A673 (cell line): Measurements from ENCODE around the gene RALGPS1. TPM values are rescaled to one million over a fixed set of nuclear protein-coding genes. Genes with fewer than 3 reads are reported as not detected.

Experiments used
- BruUV-seq: library from RNA; stranded (reverse); fragments of 400-500 nt; replicated peaks from 2 replicates; lab custom pipeline; 2021; lab: Mats Ljungman, UMichigan
- CTCF ChIA-PET: fragments of 300-600 bp; sonication (Branson Sonifier 250); formaldehyde crosslinking; loops from one replicate; lab custom pipeline; 2022; ENCODE audit warnings: antibody characterized with exemption; lab: Charles Lee
- POLR2A ChIA-PET: fragments of 300-600 bp; sonication (Branson Sonifier 250); formaldehyde crosslinking; loops from one replicate; lab custom pipeline; 2022; ENCODE audit warnings: antibody characterized with exemption; ENCODE audit not compliant: low non-redundant PET; lab: Charles Lee
- DNase-seq: peaks from one replicate; pipeline ENCODE4 v3.0.0-alpha.2; 2015; ENCODE audit warnings: low spot score
- H3K27ac ChIP-seq: fragments of 200-600 bp; sonication (generic); 2 replicates; pipeline ENCODE4 v1.5.1; 2016; ENCODE audit warnings: mixed run types, low read depth, mild to moderate bottlenecking, mixed read lengths, antibody characterized with exemption, low read length; ENCODE audit not compliant: poor library complexity, severe bottlenecking
- H3K27me3 ChIP-seq: fragments of 200-600 bp; sonication (generic); replicated peaks from 2 replicates; pipeline ENCODE4 v1.6.1; 2017; ENCODE audit warnings: mixed run types, low read depth, mild to moderate bottlenecking, mixed read lengths, antibody characterized with exemption, low read length; ENCODE audit not compliant: insufficient read depth, poor library complexity
- H3K36me3 ChIP-seq: fragments of 200-600 bp; sonication (generic); 2 replicates; pipeline ENCODE4 v1.6.1; 2016; ENCODE audit warnings: mixed run types, mild to moderate bottlenecking, mixed read lengths, antibody characterized with exemption, low read length; ENCODE audit not compliant: insufficient read depth, poor library complexity, severe bottlenecking
- H3K4me1 ChIP-seq: fragments of 200-600 bp; sonication (generic); 2 replicates; pipeline ENCODE4 v1.6.1; 2017; ENCODE audit warnings: mixed run types, mild to moderate bottlenecking, mixed read lengths, antibody characterized with exemption, low read length; ENCODE audit not compliant: insufficient read depth, poor library complexity, severe bottlenecking
- H3K4me3 ChIP-seq: fragments of 200-600 bp; sonication (generic); 2 replicates; pipeline ENCODE4 v1.5.1; 2016; ENCODE audit warnings: low read depth, mixed run types, mild to moderate bottlenecking, mixed read lengths, low read length; ENCODE audit not compliant: poor library complexity, severe bottlenecking
- H3K9me3 ChIP-seq: fragments of 200-600 bp; sonication (generic); 2 replicates; pipeline ENCODE4 v1.6.1; 2016; ENCODE audit warnings: mixed run types, low read depth, mild to moderate bottlenecking, mixed read lengths, antibody characterized with exemption, low read length; ENCODE audit not compliant: poor library complexity, severe bottlenecking
- EZH2 ChIP-seq: fragments of 200-600 bp; sonication (generic); IDR thresholded peaks from 2 replicates; pipeline ENCODE4 v1.6.1; 2017; ENCODE audit warnings: borderline replicate concordance, low read depth, mild to moderate bottlenecking, mixed read lengths, antibody characterized with exemption, low read length; ENCODE audit not compliant: poor library complexity, severe bottlenecking
- intact Hi-C: fragments of 100-400 bp; cut with micrococcal nuclease; formaldehyde crosslinking; loops from one replicate; pipeline ENCODE4 v1.10.0; 2022; ENCODE audit not compliant: unreplicated experiment
- total RNA-seq: library from RNA; stranded (reverse); gene quantifications from 2 replicates; pipeline ENCODE4 v1.2.3, GENCODE V29; 2021
- TF ChIP-seq, protein P1 (sequence below): fragments of 300-800, 200-600 bp; sonication (generic); conservative IDR thresholded peaks from 2 replicates; pipeline ENCODE4 v1.5.1; 2017; ENCODE audit warnings: low read depth, mild to moderate bottlenecking, antibody characterized with exemption, low read length, moderate library complexity, mixed read lengths

Gene RALGPS1
- total RNA-seq, 1 experiment from 2014 or later = 3.9 TPM

DNA sequence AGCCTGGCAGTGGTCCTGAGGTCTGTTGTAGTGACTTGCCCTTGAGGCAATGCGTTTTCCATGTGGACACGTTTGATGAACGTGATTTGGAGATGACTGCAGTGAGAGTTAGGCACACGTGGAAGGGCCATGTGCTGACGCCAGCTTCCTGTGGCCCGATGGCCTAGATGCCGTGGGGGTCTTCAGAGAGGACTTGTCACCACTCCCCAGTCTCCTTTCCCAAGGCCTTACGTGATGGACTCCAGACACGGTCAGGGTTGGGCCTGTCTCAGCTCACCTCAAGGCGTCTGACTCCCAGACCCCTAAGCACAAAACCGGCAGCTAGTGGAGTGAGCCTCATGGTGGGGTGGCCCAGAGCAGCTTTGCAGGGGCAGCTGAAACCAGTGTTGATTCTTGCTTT, 115.0 kb downstream of the RALGPS1 start:
- TF ChIP-seq EZH2 = no peak
- TF ChIP-seq, protein P1, sequence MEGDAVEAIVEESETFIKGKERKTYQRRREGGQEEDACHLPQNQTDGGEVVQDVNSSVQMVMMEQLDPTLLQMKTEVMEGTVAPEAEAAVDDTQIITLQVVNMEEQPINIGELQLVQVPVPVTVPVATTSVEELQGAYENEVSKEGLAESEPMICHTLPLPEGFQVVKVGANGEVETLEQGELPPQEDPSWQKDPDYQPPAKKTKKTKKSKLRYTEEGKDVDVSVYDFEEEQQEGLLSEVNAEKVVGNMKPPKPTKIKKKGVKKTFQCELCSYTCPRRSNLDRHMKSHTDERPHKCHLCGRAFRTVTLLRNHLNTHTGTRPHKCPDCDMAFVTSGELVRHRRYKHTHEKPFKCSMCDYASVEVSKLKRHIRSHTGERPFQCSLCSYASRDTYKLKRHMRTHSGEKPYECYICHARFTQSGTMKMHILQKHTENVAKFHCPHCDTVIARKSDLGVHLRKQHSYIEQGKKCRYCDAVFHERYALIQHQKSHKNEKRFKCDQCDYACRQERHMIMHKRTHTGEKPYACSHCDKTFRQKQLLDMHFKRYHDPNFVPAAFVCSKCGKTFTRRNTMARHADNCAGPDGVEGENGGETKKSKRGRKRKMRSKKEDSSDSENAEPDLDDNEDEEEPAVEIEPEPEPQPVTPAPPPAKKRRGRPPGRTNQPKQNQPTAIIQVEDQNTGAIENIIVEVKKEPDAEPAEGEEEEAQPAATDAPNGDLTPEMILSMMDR = no peak
- POLR2A ChIA-PET = no interaction called here
- intact Hi-C loops = no loop called here
- no peak for DNase-seq
- Histone ChIP-seq H3K4me1 (peaks cover 9% of the 10 kb centered on the region), H3K9me3 (no peaks in the 10 kb centered on the region), H3K27me3 (no peaks in the 10 kb centered on the region), H3K27ac (no peak overlapping the region), H3K4me3 (no peak overlapping the region), H3K36me3 (no peaks in the 10 kb centered on the region)
- CTCF ChIA-PET = no interaction called here
- no TSS peak for BruUV-seq

DNA sequence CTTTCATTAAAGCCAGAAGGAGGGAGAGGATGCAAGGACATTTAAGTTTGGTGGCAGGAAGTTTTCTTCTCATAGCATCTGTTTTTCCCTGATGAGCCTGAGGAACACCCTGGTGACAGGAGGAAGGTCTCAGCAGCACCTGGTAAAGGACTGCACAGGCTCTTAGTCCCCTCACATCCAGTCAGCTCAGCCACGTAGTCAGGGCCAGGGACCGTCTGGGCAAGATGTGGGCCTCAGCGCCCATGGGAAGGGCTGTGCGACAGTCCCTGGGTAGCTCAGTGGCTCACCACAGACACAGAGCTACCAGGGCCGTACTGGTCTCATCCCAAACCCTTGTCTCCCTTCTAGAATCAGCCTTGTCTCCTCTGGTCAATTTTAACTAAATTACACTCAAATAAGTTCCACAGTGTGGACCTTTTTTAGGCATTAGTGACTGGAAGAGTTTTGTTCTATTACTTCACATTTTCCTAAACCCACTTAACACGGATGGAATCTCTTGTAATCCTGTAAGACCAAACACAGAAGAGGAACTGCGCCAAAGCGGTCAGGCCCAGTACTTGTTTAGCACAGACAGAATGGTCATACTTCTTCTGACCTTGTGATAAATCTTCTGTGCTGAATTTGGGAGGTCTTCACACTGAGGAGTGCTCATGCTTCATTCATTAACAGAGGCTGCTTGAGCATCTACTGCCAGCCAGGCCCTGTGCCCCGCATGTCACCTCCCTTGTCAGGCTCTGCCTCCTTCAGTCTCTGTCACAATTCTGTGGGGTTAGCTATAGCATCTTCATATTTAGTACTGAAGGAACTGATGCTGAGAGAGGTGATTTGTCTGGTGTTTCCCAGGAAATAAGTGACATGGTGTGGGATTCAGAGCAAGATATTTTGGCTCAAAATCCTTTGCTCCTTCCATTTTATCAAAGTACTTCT, 116.5 kb downstream of the RALGPS1 start:
- TF ChIP-seq EZH2 = no peak
- TF ChIP-seq, protein P1 = no peak
- H3K27ac ChIP-seq = no peak overlapping the region
- peaks cover 9% of the 10 kb centered on the region for H3K4me1 ChIP-seq
- no peak for DNase-seq
- H3K9me3 ChIP-seq = no peaks in the 10 kb centered on the region
- CTCF ChIA-PET = no interaction called here
- H3K4me3 ChIP-seq = no peak overlapping the region
- intact Hi-C loops = no loop called here
- H3K36me3 ChIP-seq = no peaks in the 10 kb centered on the region
- BruUV-seq = no TSS peak
- H3K27me3 ChIP-seq = no peaks in the 10 kb centered on the region
- POLR2A ChIA-PET = no interaction called here

DNA sequence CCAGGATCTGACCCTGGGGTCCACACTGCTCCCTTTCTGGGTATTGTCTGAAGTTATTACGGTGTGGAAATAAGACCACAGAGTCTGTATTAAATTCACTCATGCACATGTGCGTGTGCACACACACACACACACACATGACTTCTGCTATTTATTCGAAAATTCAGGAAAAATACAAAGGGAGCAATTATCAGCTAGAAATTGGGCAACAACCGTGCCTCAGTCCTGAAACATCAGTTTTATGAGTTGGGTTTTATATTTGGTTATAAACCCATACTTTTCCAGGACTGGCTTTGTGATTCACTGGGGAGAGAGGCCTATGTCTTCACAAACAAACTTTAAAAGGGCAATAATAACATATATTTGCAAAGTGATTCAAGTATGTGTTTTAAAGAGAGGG, 117.7 kb downstream of the RALGPS1 start:
- intact Hi-C loops = no loop called here
- Histone ChIP-seq H3K27ac (no peak overlapping the region), H3K4me3 (no peak overlapping the region), H3K4me1 (peaks cover 9% of the 10 kb centered on the region), H3K9me3 (no peaks in the 10 kb centered on the region), H3K36me3 (no peaks in the 10 kb centered on the region), H3K27me3 (no peaks in the 10 kb centered on the region)
- DNase-seq = no peak
- POLR2A ChIA-PET = no interaction called here
- TF ChIP-seq, protein P1 = no peak
- TF ChIP-seq EZH2 = no peak
- CTCF ChIA-PET = no interaction called here
- BruUV-seq = no TSS peak
